Breast epithelium (tissue), 3 donors: ENCODE measurements around the gene MGAM2.

Source experiments
- CTCF ChIP-seq, 3 donors: fragments of 450-650 bp; IDR thresholded peaks; one replicate each; pipeline ENCODE4 v1.5.1; 2016 to 2017; ENCODE audit warnings: antibody characterized with exemption in 3 of 3, mild to moderate bottlenecking in 3 of 3, moderate library complexity in 3 of 3
- POLR2A ChIP-seq: fragments of 450-650 bp; IDR thresholded peaks from one replicate; pipeline ENCODE4 v1.6.1; 2016; ENCODE audit warnings: antibody characterized with exemption, mild to moderate bottlenecking, moderate library complexity

- TF ChIP-seq CTCF (IDR thresholded peaks at IDR 0.05), result no peak
- no peak for TF ChIP-seq POLR2A
Measured at GRCh38 chr7:142114207-142114606, 2.7 kb downstream of the MGAM2 start.
